ENCODE measurements around the gene LILRB2. TPM values are rescaled to one million over a fixed set of nuclear protein-coding genes. Genes with fewer than 3 reads are reported as not detected.
A peak's percentile ranks its signal among the peaks of the same experiment; 100 is the strongest.

LILRB2 gene
- total and polyA plus RNA-seq, 4 donors, result 9.1 to 202 (median 27.9) TPM

- TF ChIP-seq CTCF (IDR thresholded peaks at IDR 0.05; ENCODE audit: control extremely low read depth, extremely low read depth), result no peak
- Histone ChIP-seq H3K27ac (ENCODE audit: low read depth in 1 of 2, low read length in 1 of 2) (peak within 1 kb of the TSS in 1 of 2 donors; percentile 66), H3K27me3 (ENCODE audit: control insufficient read depth in 3 of 3, insufficient read depth in 3 of 3, low read length in 2 of 3) (no peaks in the 10 kb centered on the region)
Observed at GRCh38 chr19:54312436-54313377, 31.8 kb upstream of the LILRB2 start, which contains the start of gene LILRA5. LILRA5 (minus strand) TSS chr19:54313166; CDS start chr19:54313019, 147 bp downstream.

GRCh38 chr19:54312011-54312410 lies 31.1 kb upstream of the LILRB2 start:
- Histone ChIP-seq H3K27me3 (ENCODE audit: control insufficient read depth in 3 of 3, insufficient read depth in 3 of 3, low read length in 2 of 3) (no peaks in the 10 kb centered on the region), H3K9me3 (ENCODE audit: control insufficient read depth in 4 of 4, insufficient read depth in 3 of 4, low read length in 3 of 4) (peaks cover 0 to 2% (median 0%) of the 10 kb centered on the region in 4 donors), H3K9ac (ENCODE audit: insufficient read depth in 1 of 2, low read length in 2 of 2) (no peak overlapping the region), H3K4me1 (ENCODE audit: control insufficient read depth in 5 of 5, insufficient read depth in 5 of 5, low read length in 5 of 5) (no peaks in the 10 kb centered on the region), H3K36me3 (ENCODE audit: control insufficient read depth in 4 of 4, insufficient read depth in 4 of 4, low read length in 4 of 4) (no peaks in the 10 kb centered on the region), H3K27ac (ENCODE audit: low read depth in 1 of 2, low read length in 1 of 2) (peak overlapping the region in 1 of 2 donors; percentile 55), H3K4me3 (no peak overlapping the region)
- ATAC-seq (ENCODE audit: insufficient read depth, low FRiP score), result no peak
- 62 to 79% methylated on average over 6 of the region's 6 CpGs for WGBS, 2 donors
- TF ChIP-seq CTCF (IDR thresholded peaks at IDR 0.05; ENCODE audit: control extremely low read depth, extremely low read depth), result no peak
- DNase-seq, result no peak

More at GRCh38 chr19:54312436-54313377, 31.8 kb upstream of the LILRB2 start, which contains the start of gene LILRA5:
- Histone ChIP-seq H3K4me1 (ENCODE audit: control insufficient read depth in 5 of 5, insufficient read depth in 5 of 5, low read length in 5 of 5) (peaks cover 0 to under 1% (median 0%) of the 10 kb centered on the region in 5 donors), H3K9me3 (ENCODE audit: control insufficient read depth in 4 of 4, insufficient read depth in 3 of 4, low read length in 3 of 4) (peaks cover 0 to 2% (median 0%) of the 10 kb centered on the region in 4 donors), H3K4me3 (no peak within 1 kb of the TSS), H3K36me3 (ENCODE audit: control insufficient read depth in 4 of 4, insufficient read depth in 4 of 4, low read length in 4 of 4) (no peaks in the 10 kb centered on the region), H3K9ac (ENCODE audit: insufficient read depth in 1 of 2, low read length in 2 of 2) (peak within 1 kb of the TSS in 1 of 2 donors; percentile 23)
- WGBS, 2 donors, result 37 to 41% methylated on average over 13 of the region's 13 CpGs
- ATAC-seq (ENCODE audit: insufficient read depth, low FRiP score), result no peak
- DNase-seq, result no peak

DNA sequence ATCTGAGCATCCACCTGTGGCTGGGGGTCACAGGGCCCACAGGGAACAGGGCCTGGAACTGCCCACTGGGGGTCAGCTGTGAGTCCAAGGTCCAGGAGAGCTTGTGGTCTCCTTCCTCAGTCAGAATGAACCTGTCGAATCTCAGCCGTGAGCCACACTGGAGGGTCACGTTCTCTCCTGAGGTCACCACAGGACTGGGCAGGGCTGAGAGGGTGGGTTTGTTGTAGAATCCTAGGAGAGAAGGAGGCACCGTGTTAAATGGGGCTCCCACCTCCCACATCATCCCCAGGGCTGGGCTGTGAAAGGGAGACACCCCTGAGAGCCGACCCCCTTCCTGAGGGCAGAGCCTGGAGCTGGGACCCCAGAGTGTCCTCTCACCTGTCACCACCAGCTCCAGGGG lies 30.6 kb upstream of the LILRB2 start:
- H3K4me3 ChIP-seq, result no peak overlapping the region
- no peaks in the 10 kb centered on the region for H3K4me1 ChIP-seq (ENCODE audit: control insufficient read depth in 5 of 5, insufficient read depth in 5 of 5, low read length in 5 of 5)
- no peaks in the 10 kb centered on the region for H3K27me3 ChIP-seq (ENCODE audit: control insufficient read depth in 3 of 3, insufficient read depth in 3 of 3, low read length in 2 of 3)
- 58 to 83% methylated on average over 5 of the region's 5 CpGs for WGBS, 2 donors
- no peak for TF ChIP-seq CTCF (IDR thresholded peaks at IDR 0.05; ENCODE audit: control extremely low read depth, extremely low read depth)
- no peak for ATAC-seq (ENCODE audit: insufficient read depth, low FRiP score)
- no peak overlapping the region for H3K9ac ChIP-seq (ENCODE audit: insufficient read depth in 1 of 2, low read length in 2 of 2)
- H3K27ac ChIP-seq (ENCODE audit: low read depth in 1 of 2, low read length in 1 of 2), result no peak overlapping the region
- DNase-seq, result no peak
- H3K9me3 ChIP-seq (ENCODE audit: control insufficient read depth in 4 of 4, insufficient read depth in 3 of 4, low read length in 3 of 4), result peaks cover 0 to 3% (median 0%) of the 10 kb centered on the region in 4 donors
- H3K36me3 ChIP-seq (ENCODE audit: control insufficient read depth in 4 of 4, insufficient read depth in 4 of 4, low read length in 4 of 4), result no peaks in the 10 kb centered on the region
